Left ventricle myocardium superior (tissue), 1 donor: ENCODE measurements around the gene SYNCRIP. TPM values are rescaled to one million over a fixed set of nuclear protein-coding genes. Genes with fewer than 3 reads are reported as not detected.
"Not testable (repeated sequence)": the region's sequence is repeated elsewhere in the genome, so short reads cannot be mapped to it uniquely, and the experiment has no call there.

Source experiments
- ATAC-seq: fragments of 200-7000 bp; cut with Tn5 transposase; one replicate; pipeline ENCODE4 v1.9.1; 2020; ENCODE audit warnings: mild to moderate bottlenecking, moderate library complexity
- DNase-seq: peaks from one replicate; pipeline ENCODE4 v3.0.0-alpha.2; 2020
- intact Hi-C: fragments of 100-400 bp; cut with micrococcal nuclease; formaldehyde crosslinking; loops from one replicate; pipeline ENCODE4 v1.11.0; 2022
- long read RNA-seq: library from polyadenylated mRNA; unstranded; transcript quantifications from one replicate; pipeline ENCODE4 v2.0.0, GENCODE V29; 2021
- total RNA-seq: library from RNA; stranded (reverse); fragmentation: NEBNext Ultra II Directional; extraction: Animal tissue kit (Norgen Biotek cat#: 25700); gene quantifications from one replicate; pipeline ENCODE4 v1.2.1, GENCODE V29; 2021
- donor health status: DM: no; HTN: yes; CAD: no; lungs with severe emphysema.

SYNCRIP gene
- total RNA-seq: 62.2 TPM
- long read RNA-seq, full-length matches to known transcripts: 22 of 61 reads
- long read RNA-seq, partial matches to known transcripts: 19 of 61 reads
- long read RNA-seq, other reads (novel, unspliced or antisense): 20 of 61 reads

- DNase-seq (peak; percentile 100), ATAC-seq (peak; percentile 89)
- intact Hi-C loops: loop anchor here (5.0 kb wide), 1 partner anchor 34 kb away; no protein-coding TSS in a partner anchor
Measured at GRCh38 chr6:85642774-85643536, at the start of gene SYNCRIP. SYNCRIP (minus strand) TSS chr6:85642886; CDS start chr6:85641439, 1,447 bp downstream.

- DNase-seq (no peak), ATAC-seq (no peak)
- intact Hi-C loops: no loop called here
Measured at GRCh38 chr6:85691478-85691877, 48.8 kb upstream of the SYNCRIP start.

- DNase-seq (no peak), ATAC-seq (no peak)
- intact Hi-C loops: no loop called here
Measured at GRCh38 chr6:85690071-85690470, 47.4 kb upstream of the SYNCRIP start.

GRCh38 chr6:85685713-85686112 lies 43.0 kb upstream of the SYNCRIP start:
- DNase-seq: no peak
- intact Hi-C loops: no loop called here
- no peak for ATAC-seq

- intact Hi-C loops: no loop called here
- no peak for ATAC-seq
- no peak for DNase-seq
Measured at GRCh38 chr6:85684809-85685171, 42.1 kb upstream of the SYNCRIP start.

- ATAC-seq (no peak), DNase-seq (no peak)
- intact Hi-C loops: no loop called here
Measured at GRCh38 chr6:85684133-85684808, 41.6 kb upstream of the SYNCRIP start.

- ATAC-seq, intact Hi-C loops, DNase-seq: not testable (repeated sequence)
Measured at GRCh38 chr6:85681899-85682298, 39.2 kb upstream of the SYNCRIP start.

- no peak for ATAC-seq
- DNase-seq: no peak
- intact Hi-C loops: no loop called here
Measured at GRCh38 chr6:85680388-85680787, 37.7 kb upstream of the SYNCRIP start.

GRCh38 chr6:85679445-85680123 lies 36.9 kb upstream of the SYNCRIP start:
- intact Hi-C loops: loop anchor here (5.0 kb wide), 1 partner anchor 37 kb away; the partner anchor contains the start of gene SYNCRIP
- no peak for DNase-seq
- ATAC-seq: no peak

- peak; percentile 99 for ATAC-seq
- intact Hi-C loops: loop anchor here (5.0 kb wide), 1 partner anchor 37 kb away; the partner anchor contains the start of gene SYNCRIP
Measured at GRCh38 chr6:85678602-85679444, 36.1 kb upstream of the SYNCRIP start.

GRCh38 chr6:85678026-85678601 lies 35.4 kb upstream of the SYNCRIP start:
- ATAC-seq: peak; percentile 48

More at GRCh38 chr6:85678602-85679444, 36.1 kb upstream of the SYNCRIP start:
- DNase-seq: peak; percentile 98

GRCh38 chr6:85677234-85677956 lies 34.7 kb upstream of the SYNCRIP start:
- intact Hi-C loops: loop anchor here (5.0 kb wide), 1 partner anchor 35 kb away; the partner anchor contains the start of gene SYNCRIP
- no peak for DNase-seq
- no peak for ATAC-seq

More at GRCh38 chr6:85678026-85678601, 35.4 kb upstream of the SYNCRIP start:
- no peak for DNase-seq
- intact Hi-C loops: loop anchor here (5.0 kb wide), 1 partner anchor 36 kb away; the partner anchor contains the start of gene SYNCRIP

- intact Hi-C loops: loop anchor here (5.0 kb wide), 1 partner anchor 34 kb away; the partner anchor contains the start of gene SYNCRIP
- no peak for ATAC-seq
- DNase-seq: no peak
Measured at GRCh38 chr6:85676086-85676729, 33.5 kb upstream of the SYNCRIP start.

GRCh38 chr6:85675030-85675819 lies 32.5 kb upstream of the SYNCRIP start:
- DNase-seq (no peak), ATAC-seq (no peak)
- intact Hi-C loops: loop anchor here (5.0 kb wide), 1 partner anchor 33 kb away; the partner anchor contains the start of gene SYNCRIP

- intact Hi-C loops: loop anchor here (5.0 kb wide), 1 partner anchor 32 kb away; the partner anchor contains the start of gene SYNCRIP
- ATAC-seq: no peak
- DNase-seq: no peak
Measured at GRCh38 chr6:85674604-85675003, 31.9 kb upstream of the SYNCRIP start.
